Heart left ventricle (tissue), 16 donors: ENCODE measurements around the gene GNAO1. TPM values are rescaled to one million over a fixed set of nuclear protein-coding genes. Genes with fewer than 3 reads are reported as not detected.
A peak's percentile ranks its signal among the peaks of the same experiment; 100 is the strongest.

Experiments
- ATAC-seq, 4 donors: fragments of 200-7000 bp; cut with Tn5 transposase; one replicate each; pipeline ENCODE4 v1.9.1; 2020 to 2022; ENCODE audit warnings: moderate library complexity in 4 of 4, mild to moderate bottlenecking in 3 of 4, moderate number of reproducible peaks in 1 of 4
- DNase-seq, 5 donors: peaks; one replicate each; pipeline ENCODE4 v3.0.0-alpha.2; 2020
- H3K27ac ChIP-seq, 12 donors: fragments of 200-600 bp; sonication (generic) in 4 of 12; one replicate each; pipeline versions ENCODE4 v1.5.0 to v1.8.0; 2016 to 2022; ENCODE audit warnings: mild to moderate bottlenecking in 2 of 12
- H3K27me3 ChIP-seq, 9 donors: fragments of 200-600 bp; sonication (generic) in 2 of 9; one replicate each; pipeline versions ENCODE4 v1.5.1 to v1.8.0; 2016 to 2022; ENCODE audit warnings: mild to moderate bottlenecking in 3 of 9
- H3K36me3 ChIP-seq, 9 donors: fragments of 200-600 bp; sonication (generic) in 2 of 9; one replicate each; pipeline versions ENCODE4 v1.5.0 to v1.8.0; 2018 to 2022; ENCODE audit warnings: mild to moderate bottlenecking in 2 of 9
- H3K4me1 ChIP-seq, 12 donors: fragments of 200-600 bp; sonication (generic) in 4 of 12; one replicate each; pipeline versions ENCODE4 v1.5.0 to v1.8.0; 2016 to 2022; ENCODE audit warnings: mild to moderate bottlenecking in 3 of 12
- H3K4me3 ChIP-seq, 12 donors: fragments of 200-600 bp; sonication (generic) in 4 of 12; one replicate each; pipeline versions ENCODE4 v1.5.0 to v1.8.0; 2017 to 2022; ENCODE audit warnings: mild to moderate bottlenecking in 9 of 12, moderate library complexity in 4 of 12
- H3K9me3 ChIP-seq, 12 donors: fragments of 200-600 bp; sonication (generic) in 4 of 12; one replicate each; pipeline versions ENCODE4 v1.5.0 to v1.8.0; 2016 to 2022; ENCODE audit warnings: mild to moderate bottlenecking in 1 of 12
- POLR2A ChIP-seq, 2 donors: fragments of 450-650 bp; IDR thresholded peaks; one replicate each; pipeline ENCODE4 v1.6.1; 2017; ENCODE audit warnings: antibody characterized with exemption in 2 of 2, mild to moderate bottlenecking in 2 of 2, moderate library complexity in 2 of 2
- WGBS, 4 donors: extraction: QIAGEN DNeasy Blood & Tissue Kit in 2 of 4; methylation state at CpG; one replicate each; pipeline versions ENCODE4 v1.1.5 to v1.1.7; 2013 to 2018; 5-methylcytosine and 5-hydroxymethylcytosine counted together
- intact Hi-C, 10 donors: fragments of 100-400 bp; cut with DNase I; formaldehyde crosslinking; loops; one replicate each; pipeline versions ENCODE4 v1.11.1 to v1.14.2; 2022
- polyA plus RNA-seq, 2 donors: library from polyadenylated mRNA; stranded (reverse); fragments of 200-250 nt; gene quantifications; one replicate each; pipeline ENCODE4 v1.2.3, GENCODE V29; 2013
- total RNA-seq, 9 donors: library from RNA; depleted of rRNA in 2 of 9; stranded (reverse); fragments of >200 nt in 2 of 9; fragmentation: NEBNext Ultra II Directional in 3 of 9; extraction: Animal tissue kit (Norgen Biotek cat#: 25700) in 3 of 9; gene quantifications; one replicate each; pipeline versions ENCODE4 v1.1.0 to v1.2.4, GENCODE V29; 2016 to 2023
- TF ChIP-seq, protein P1 (sequence below), 12 donors: fragments of 200-600 bp; sonication (generic) in 4 of 12; IDR thresholded peaks; one replicate each; pipeline versions ENCODE4 v1.5.0 to v1.8.0; 2018 to 2022; ENCODE audit warnings: antibody characterized with exemption in 12 of 12, mild to moderate bottlenecking in 5 of 12
- donor health status: ischemic (EF 13 %, LVEDD 7.1; RV severe dilation, severe dysfunction).
- donor health status: healthy with polysubstance abuse.
- donor health status: DM: no; HTN: yes; CAD: no.
- donor health status: DM: no; HTN: no; CAD: no.
- donor health status: ischemic (EF 25% LVEDD 6.9; RV normal size, moderate dysfunction).
- donor health status: ischemic (EF 25% LVEDD 5.7; RV mildly dilated, moderate dysfunction).
- donor health status: healthy.
- donor health status: DM: yes; HTN: yes; CAD: no.
- donor health status: ischemic (EF 35%, LVEDD 5.7; RV mildly dilated, moderate dysfunction).
- donor health status: nonischemic (EF 11% LVEDD 7.7; RV severe dilation, severe dysfunction).
- donor health status: DM: yes; HTN: yes; CAD: no.
- donor health status: PGD.
- donor health status: ischemic (EF 29% LVEDD 5.4; RV normal size, mild dysfunction).
- donor health status: nonischemic (EF 23%, LVEDD 6.1; RV moderate dilation, normal function).

Gene GNAO1
- total and polyA plus RNA-seq, 11 donors, result 1.4 to 26.8 (median 12.0) TPM

DNA sequence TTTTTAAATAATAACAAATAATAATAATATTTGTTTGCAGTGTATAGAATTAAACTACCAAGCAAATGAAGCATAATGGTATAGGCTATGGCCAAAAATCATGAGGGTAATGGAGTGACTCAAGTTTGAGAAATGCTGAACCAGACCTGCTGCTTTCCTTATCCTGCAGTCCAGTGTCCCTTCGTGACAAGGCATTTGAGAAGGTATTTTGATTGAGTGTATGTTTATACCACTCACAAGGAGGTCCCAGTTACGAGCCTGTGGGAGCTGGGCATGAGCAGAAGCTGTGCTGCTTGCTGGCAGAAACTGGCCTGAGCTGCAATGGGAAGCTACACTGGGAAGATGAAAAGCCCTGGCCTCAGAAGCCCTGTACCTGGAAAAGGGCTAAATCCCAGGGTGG is 50.3 kb downstream of the GNAO1 start:
- H3K4me1 ChIP-seq, result peaks cover 0 to 17% (median 8%) of the 10 kb centered on the region in 12 donors
- WGBS, 4 donors, result 69 to 83% (median 76%) methylated on average over 2 of the region's 2 CpGs
- no peak for DNase-seq
- TF ChIP-seq POLR2A (IDR thresholded peaks at IDR 0.05), result no peak
- TF ChIP-seq, protein P1, sequence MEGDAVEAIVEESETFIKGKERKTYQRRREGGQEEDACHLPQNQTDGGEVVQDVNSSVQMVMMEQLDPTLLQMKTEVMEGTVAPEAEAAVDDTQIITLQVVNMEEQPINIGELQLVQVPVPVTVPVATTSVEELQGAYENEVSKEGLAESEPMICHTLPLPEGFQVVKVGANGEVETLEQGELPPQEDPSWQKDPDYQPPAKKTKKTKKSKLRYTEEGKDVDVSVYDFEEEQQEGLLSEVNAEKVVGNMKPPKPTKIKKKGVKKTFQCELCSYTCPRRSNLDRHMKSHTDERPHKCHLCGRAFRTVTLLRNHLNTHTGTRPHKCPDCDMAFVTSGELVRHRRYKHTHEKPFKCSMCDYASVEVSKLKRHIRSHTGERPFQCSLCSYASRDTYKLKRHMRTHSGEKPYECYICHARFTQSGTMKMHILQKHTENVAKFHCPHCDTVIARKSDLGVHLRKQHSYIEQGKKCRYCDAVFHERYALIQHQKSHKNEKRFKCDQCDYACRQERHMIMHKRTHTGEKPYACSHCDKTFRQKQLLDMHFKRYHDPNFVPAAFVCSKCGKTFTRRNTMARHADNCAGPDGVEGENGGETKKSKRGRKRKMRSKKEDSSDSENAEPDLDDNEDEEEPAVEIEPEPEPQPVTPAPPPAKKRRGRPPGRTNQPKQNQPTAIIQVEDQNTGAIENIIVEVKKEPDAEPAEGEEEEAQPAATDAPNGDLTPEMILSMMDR (IDR thresholded peaks at IDR 0.05), result no peak
- no peaks in the 10 kb centered on the region for H3K27me3 ChIP-seq
- intact Hi-C loops, result no loop called here
- H3K4me3 ChIP-seq, result no peak overlapping the region
- H3K27ac ChIP-seq, result no peak overlapping the region
- H3K9me3 ChIP-seq, result no peaks in the 10 kb centered on the region
- no peak for ATAC-seq
- no peaks in the 10 kb centered on the region for H3K36me3 ChIP-seq

DNA sequence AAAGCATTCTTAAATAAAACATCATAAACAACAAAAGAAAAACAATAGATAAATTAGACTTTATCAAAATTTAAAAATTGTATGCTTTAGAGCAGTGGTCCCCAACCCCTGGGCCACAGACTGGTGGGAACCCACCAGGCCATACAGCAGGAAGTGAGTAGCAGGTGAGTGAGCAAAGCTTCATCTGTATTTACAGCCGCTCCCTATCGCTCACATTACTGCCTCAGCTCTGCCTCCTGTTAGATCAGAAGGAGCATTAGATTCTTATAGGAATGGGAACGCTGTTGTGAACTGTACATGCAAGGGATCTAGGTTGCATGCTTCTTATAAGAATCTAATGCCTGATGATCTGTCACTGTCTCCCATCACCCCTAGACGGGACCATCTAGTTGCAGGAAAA is 51.5 kb downstream of the GNAO1 start:
- ATAC-seq, result no peak
- TF ChIP-seq, protein P1 (IDR thresholded peaks at IDR 0.05), result no peak
- TF ChIP-seq POLR2A (IDR thresholded peaks at IDR 0.05), result no peak
- WGBS, 4 donors, result 76 to 99% (median 97%) methylated on average over 4 of the region's 4 CpGs
- H3K36me3 ChIP-seq, result no peaks in the 10 kb centered on the region
- H3K27me3 ChIP-seq, result no peaks in the 10 kb centered on the region
- intact Hi-C loops, result no loop called here
- H3K4me1 ChIP-seq, result peaks cover 0 to 16% (median 10%) of the 10 kb centered on the region in 12 donors
- no peak overlapping the region for H3K27ac ChIP-seq
- H3K4me3 ChIP-seq, result no peak overlapping the region
- H3K9me3 ChIP-seq, result no peaks in the 10 kb centered on the region
- no peak for DNase-seq

DNA sequence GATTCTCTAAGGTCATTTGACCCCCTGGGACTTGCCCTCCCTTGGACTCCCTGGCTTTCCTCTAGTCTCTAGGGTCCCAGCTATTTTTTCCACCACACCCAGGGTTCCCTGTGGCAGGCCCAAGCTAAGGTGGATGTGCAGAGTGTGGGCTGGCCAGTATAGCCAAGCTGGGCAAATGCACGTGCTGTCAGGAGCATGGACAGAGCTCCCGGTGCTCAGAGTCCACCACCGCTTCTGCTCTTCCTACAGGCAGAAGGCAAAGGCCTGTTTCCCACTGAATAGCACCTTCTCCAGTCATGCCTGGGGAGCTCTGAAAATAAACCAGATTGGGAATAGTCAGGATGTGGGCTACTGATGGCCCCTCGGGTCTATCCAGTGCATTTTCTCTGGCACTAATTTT is 53.3 kb downstream of the GNAO1 start:
- H3K36me3 ChIP-seq, result no peaks in the 10 kb centered on the region
- peaks cover 0 to 16% (median 10%) of the 10 kb centered on the region in 12 donors for H3K4me1 ChIP-seq
- no peak for TF ChIP-seq POLR2A (IDR thresholded peaks at IDR 0.05)
- TF ChIP-seq, protein P1 (IDR thresholded peaks at IDR 0.05), result no peak
- H3K4me3 ChIP-seq, result no peak overlapping the region
- intact Hi-C loops, result no loop called here
- DNase-seq, result no peak
- no peak for ATAC-seq
- 94 to 98% (median 95%) methylated on average over 4 of the region's 4 CpGs for WGBS, 4 donors
- H3K9me3 ChIP-seq, result no peaks in the 10 kb centered on the region
- no peaks in the 10 kb centered on the region for H3K27me3 ChIP-seq
- peak overlapping the region in 1 of 12 donors; percentile 18 for H3K27ac ChIP-seq

DNA sequence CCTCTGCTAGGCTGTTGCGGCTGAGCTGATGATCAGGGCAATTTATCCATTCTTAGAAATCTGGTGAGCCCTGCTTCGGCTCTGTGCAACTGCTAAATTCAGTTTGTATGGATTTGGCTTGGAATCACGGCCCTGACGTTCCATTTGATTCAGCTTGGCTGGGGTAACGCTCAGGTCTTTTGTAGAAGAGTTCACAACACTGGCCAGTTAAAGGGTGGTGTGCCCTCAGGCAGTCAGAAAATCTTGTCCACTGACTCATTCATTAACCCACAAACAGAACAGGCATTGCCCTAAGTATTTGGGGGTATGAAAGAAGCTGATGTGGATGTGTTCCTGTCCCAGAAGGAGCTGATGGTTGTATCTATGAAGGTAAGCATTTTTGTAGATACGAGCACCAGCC is 53.9 kb downstream of the GNAO1 start:
- Histone ChIP-seq H3K27me3 (no peaks in the 10 kb centered on the region), H3K36me3 (no peaks in the 10 kb centered on the region), H3K9me3 (no peaks in the 10 kb centered on the region), H3K27ac (peak overlapping the region in 1 of 12 donors; percentile 18), H3K4me3 (no peak overlapping the region), H3K4me1 (peaks cover 0 to 16% (median 9%) of the 10 kb centered on the region in 12 donors)
- 91 to 98% (median 96%) methylated on average over 6 of the region's 6 CpGs for WGBS, 4 donors
- intact Hi-C loops, result no loop called here
- ATAC-seq (no peak), DNase-seq (no peak)
- TF ChIP-seq POLR2A (IDR thresholded peaks at IDR 0.05), result no peak
- TF ChIP-seq, protein P1 (IDR thresholded peaks at IDR 0.05), result no peak
